Measurements from ENCODE around the gene CLCF1. TPM values are rescaled to one million over a fixed set of nuclear protein-coding genes. Genes with fewer than 3 reads are reported as not detected.

Gene CLCF1
- total RNA-seq, 1 experiment from 2014 or later: 2.1 TPM

DNA sequence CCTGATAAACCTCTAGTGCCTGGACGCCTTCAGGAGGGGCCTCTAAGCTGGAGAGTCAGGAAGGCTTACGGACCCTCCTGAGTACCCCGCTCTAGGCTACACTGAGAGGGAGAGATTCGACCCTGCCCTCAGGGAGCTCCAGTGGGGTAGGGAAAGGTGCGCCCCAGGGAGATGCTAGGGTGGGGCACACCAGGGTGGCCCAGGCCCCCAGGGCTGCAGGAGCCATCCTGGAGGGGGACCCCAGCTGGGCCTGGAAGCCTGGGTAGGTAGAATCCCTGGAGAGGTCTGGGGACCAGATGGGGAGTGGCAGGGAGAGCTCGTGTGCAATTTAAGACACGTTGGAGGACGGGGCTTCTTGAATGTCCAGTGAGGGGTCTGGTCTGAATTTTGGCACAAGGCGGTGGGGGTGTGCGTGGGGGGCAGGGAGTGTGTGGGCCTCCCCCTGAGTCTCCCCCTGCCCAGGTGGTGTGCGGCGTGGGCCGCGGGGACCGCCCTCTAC is 46.8 kb upstream of the CLCF1 start:
- Histone ChIP-seq H2AK5ac (ENCODE audit: insufficient read length, low read length) (no peak overlapping the region), H2BK20ac (ENCODE audit: low read depth, low read length, poor library complexity, severe bottlenecking) (no peak overlapping the region), H4K91ac (ENCODE audit: insufficient read length, low read depth, low read length) (no peak overlapping the region), H4K5ac (ENCODE audit: insufficient read length, low read depth, low read length) (no peak overlapping the region), H2BK12ac (ENCODE audit: insufficient read length, low read depth, low read length) (no peak overlapping the region), H3K4ac (ENCODE audit: low read depth, low read length) (no peak overlapping the region), H2BK120ac (ENCODE audit: low read depth, low read length, poor library complexity, severe bottlenecking) (no peak overlapping the region), H3K23ac (ENCODE audit: insufficient read length, low read depth, low read length) (no peak overlapping the region), H3K4me1 (ENCODE audit: insufficient read depth, low read length) (no peaks in the 10 kb centered on the region), H3K27me3 (ENCODE audit: insufficient read depth, low read length) (no peaks in the 10 kb centered on the region), H3K79me1 (ENCODE audit: insufficient read depth, low read depth, low read length, poor library complexity, severe bottlenecking) (no peaks in the 10 kb centered on the region), H4K20me1 (ENCODE audit: control insufficient read depth, insufficient read depth, insufficient read length) (no peaks in the 10 kb centered on the region), H3K23me2 (ENCODE audit: insufficient read length, low read depth, low read length, poor library complexity, severe bottlenecking) (no peaks in the 10 kb centered on the region), H2BK5ac (ENCODE audit: insufficient read length, low read length) (no peak overlapping the region), H3T11ph (ENCODE audit: low read length) (no peak overlapping the region), H3K9ac (ENCODE audit: extremely low read depth, insufficient read length, low read length) (no peak overlapping the region), H3K79me2 (ENCODE audit: insufficient read depth, low read length) (no peaks in the 10 kb centered on the region), H2AFZ (ENCODE audit: low read length) (no peak overlapping the region), H3K4me2 (ENCODE audit: insufficient read depth, insufficient read length, low read length) (peak overlapping the region; percentile 33), H3K27ac (ENCODE audit: insufficient read length, low read depth, low read length) (no peak overlapping the region), H3K9me3 (ENCODE audit: control insufficient read depth, low read depth, low read length) (no peaks in the 10 kb centered on the region), H3K18ac (ENCODE audit: insufficient read length, low read depth, low read length) (no peak overlapping the region), H3K14ac (ENCODE audit: insufficient read depth, low read length) (no peak overlapping the region; the same call in 1 of the 2 replicates), H3K56ac (ENCODE audit: insufficient read length, low read depth, low read length) (no peak overlapping the region), H4K8ac (replicated peaks; ENCODE audit: insufficient read length, low read depth, low read length) (no peak overlapping the region), H2BK15ac (ENCODE audit: low read depth, low read length) (no peak overlapping the region)
- Mint-ChIP-seq H3K4me3 (peak overlapping the region; percentile 55 to 82), H3K4me1 (peaks cover 28 to 31% of the 10 kb centered on the region in 2 experiments), H3K9me3 (no peaks in the 10 kb centered on the region; a peak in 1 of 5 replicates), H3K27ac (no peak overlapping the region), H3K27me3 (ENCODE audit: low read depth) (peaks cover 14% of the 10 kb centered on the region), H3K36me3 (ENCODE audit: insufficient read depth in 1 of 3, low read depth in 3 of 3) (peaks cover 0 to 1% (median 0%) of the 10 kb centered on the region in 3 experiments; a peak in 1 of 7 replicates)
- WGBS (ENCODE audit: extremely low coverage, insufficient read length, low lambda C conversion rate): no CpG with 5 or more reads among the region's 15 CpGs
- no peak for DNase-seq
- TF ChIP-seq, protein P1, sequence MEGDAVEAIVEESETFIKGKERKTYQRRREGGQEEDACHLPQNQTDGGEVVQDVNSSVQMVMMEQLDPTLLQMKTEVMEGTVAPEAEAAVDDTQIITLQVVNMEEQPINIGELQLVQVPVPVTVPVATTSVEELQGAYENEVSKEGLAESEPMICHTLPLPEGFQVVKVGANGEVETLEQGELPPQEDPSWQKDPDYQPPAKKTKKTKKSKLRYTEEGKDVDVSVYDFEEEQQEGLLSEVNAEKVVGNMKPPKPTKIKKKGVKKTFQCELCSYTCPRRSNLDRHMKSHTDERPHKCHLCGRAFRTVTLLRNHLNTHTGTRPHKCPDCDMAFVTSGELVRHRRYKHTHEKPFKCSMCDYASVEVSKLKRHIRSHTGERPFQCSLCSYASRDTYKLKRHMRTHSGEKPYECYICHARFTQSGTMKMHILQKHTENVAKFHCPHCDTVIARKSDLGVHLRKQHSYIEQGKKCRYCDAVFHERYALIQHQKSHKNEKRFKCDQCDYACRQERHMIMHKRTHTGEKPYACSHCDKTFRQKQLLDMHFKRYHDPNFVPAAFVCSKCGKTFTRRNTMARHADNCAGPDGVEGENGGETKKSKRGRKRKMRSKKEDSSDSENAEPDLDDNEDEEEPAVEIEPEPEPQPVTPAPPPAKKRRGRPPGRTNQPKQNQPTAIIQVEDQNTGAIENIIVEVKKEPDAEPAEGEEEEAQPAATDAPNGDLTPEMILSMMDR (conservative IDR thresholded peaks at IDR 0.05): no peak

All from H9 (cell line).